Glutamatergic neuron (in vitro differentiated cells): Measurements from ENCODE around the gene TSFM. TPM values are rescaled to one million over a fixed set of nuclear protein-coding genes. Genes with fewer than 3 reads are reported as not detected.

Source experiments
- DNase-seq: peaks from one replicate; pipeline ENCODE4 v3.0.0; 2022
- H3K27ac Mint-ChIP-seq: one replicate; pipeline ENCODE4 v1.8.0; 2020; ENCODE audit warnings: mild to moderate bottlenecking, mixed read lengths, inconsistent platforms; ENCODE audit not compliant: unreplicated experiment
- H3K27me3 Mint-ChIP-seq: one replicate; pipeline ENCODE4 v1.8.0; 2020; ENCODE audit warnings: mild to moderate bottlenecking, moderate library complexity, mixed read lengths, inconsistent platforms; ENCODE audit not compliant: unreplicated experiment
- H3K36me3 Mint-ChIP-seq: one replicate; pipeline ENCODE4 v1.8.0; 2020; ENCODE audit warnings: mild to moderate bottlenecking, mixed read lengths, inconsistent platforms; ENCODE audit not compliant: unreplicated experiment
- H3K4me1 Mint-ChIP-seq: one replicate; pipeline ENCODE4 v1.8.0; 2020; ENCODE audit warnings: mild to moderate bottlenecking, low read depth, mixed read lengths, inconsistent platforms; ENCODE audit not compliant: unreplicated experiment
- H3K4me3 Mint-ChIP-seq: one replicate; pipeline ENCODE4 v1.8.0; 2020; ENCODE audit warnings: mild to moderate bottlenecking, mixed read lengths, inconsistent platforms; ENCODE audit not compliant: unreplicated experiment
- H3K9me3 Mint-ChIP-seq: one replicate; pipeline ENCODE4 v1.8.0; 2020; ENCODE audit warnings: mild to moderate bottlenecking, moderate library complexity, mixed read lengths, inconsistent platforms; ENCODE audit not compliant: unreplicated experiment
- total RNA-seq: library from RNA; stranded (reverse); fragmentation: NEBNext Ultra II Directional; extraction: Animal tissue kit (Norgen Biotek cat#: 25700); gene quantifications from one replicate; pipeline ENCODE4 v1.2.1, GENCODE V29; 2021; ENCODE audit not compliant: unreplicated experiment
- TF ChIP-seq, protein P1 (sequence below): fragments of 200-600 bp; sonication (generic); IDR thresholded peaks from one replicate; pipeline ENCODE4 v1.5.0; 2021; ENCODE audit not compliant: partially characterized antibody, unreplicated experiment

The TSFM gene
- total RNA-seq, 1 donor from 2014 or later: 35.7 TPM

DNA sequence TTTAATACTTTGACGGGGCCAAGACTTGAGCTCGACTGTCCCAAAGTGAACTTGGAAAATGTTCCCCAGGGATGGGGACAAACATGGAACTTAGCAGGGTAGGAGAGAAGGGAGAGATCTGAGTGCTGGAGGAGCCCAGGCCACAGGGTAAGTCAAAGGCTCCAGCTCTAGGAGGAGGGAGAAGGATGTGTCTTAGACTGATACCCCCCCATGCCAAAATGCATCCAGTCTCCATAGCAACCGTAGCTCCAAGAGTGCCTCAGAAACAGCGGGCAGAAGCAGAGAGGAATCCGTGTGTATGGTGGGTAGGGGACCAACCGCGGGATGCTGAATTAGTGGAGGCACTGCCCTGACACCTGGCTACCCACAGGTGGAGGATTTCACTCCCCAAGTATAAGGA is 43.2 kb upstream of the TSFM start:
- Mint-ChIP-seq H3K36me3 (peaks cover 9% of the 10 kb centered on the region), H3K27me3 (peaks cover 30% of the 10 kb centered on the region), H3K27ac (peak overlapping the region; percentile 38), H3K4me3 (peak overlapping the region; percentile 85), H3K9me3 (peaks cover 12% of the 10 kb centered on the region), H3K4me1 (peaks cover 24% of the 10 kb centered on the region)
- TF ChIP-seq, protein P1, sequence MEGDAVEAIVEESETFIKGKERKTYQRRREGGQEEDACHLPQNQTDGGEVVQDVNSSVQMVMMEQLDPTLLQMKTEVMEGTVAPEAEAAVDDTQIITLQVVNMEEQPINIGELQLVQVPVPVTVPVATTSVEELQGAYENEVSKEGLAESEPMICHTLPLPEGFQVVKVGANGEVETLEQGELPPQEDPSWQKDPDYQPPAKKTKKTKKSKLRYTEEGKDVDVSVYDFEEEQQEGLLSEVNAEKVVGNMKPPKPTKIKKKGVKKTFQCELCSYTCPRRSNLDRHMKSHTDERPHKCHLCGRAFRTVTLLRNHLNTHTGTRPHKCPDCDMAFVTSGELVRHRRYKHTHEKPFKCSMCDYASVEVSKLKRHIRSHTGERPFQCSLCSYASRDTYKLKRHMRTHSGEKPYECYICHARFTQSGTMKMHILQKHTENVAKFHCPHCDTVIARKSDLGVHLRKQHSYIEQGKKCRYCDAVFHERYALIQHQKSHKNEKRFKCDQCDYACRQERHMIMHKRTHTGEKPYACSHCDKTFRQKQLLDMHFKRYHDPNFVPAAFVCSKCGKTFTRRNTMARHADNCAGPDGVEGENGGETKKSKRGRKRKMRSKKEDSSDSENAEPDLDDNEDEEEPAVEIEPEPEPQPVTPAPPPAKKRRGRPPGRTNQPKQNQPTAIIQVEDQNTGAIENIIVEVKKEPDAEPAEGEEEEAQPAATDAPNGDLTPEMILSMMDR: no peak
- DNase-seq: no peak

DNA sequence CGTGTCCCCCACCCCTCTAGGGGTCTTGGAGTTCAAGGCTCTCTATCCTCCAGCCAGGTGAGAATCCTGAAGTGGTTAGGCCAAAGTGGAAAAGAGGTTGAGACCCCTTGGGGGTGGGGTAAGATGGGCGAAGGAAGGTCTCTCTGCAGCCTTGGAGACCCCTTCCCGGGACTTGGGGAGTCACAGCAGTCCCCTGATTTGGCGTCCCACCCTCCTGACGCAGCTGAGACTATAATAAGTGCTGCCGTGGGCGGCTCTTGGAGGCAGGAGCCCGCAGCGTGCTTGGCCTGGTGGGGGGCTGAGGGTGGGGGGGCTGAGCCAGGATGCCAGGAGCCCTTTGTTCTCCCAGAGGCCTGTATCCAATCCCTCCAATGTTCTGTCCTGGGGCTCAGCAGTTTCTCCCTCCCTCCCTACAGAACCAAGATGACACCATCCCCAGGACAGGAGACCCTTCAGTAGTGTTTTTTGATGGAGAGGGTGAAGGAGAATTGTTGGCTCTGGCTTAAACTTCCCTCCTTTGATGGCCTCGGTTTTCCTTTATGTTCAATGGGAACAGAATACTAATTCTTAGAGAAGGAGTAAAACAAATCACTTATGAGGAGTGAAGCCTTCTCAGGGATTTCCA is 42.6 kb upstream of the TSFM start:
- TF ChIP-seq, protein P1: no peak
- DNase-seq: no peak
- peaks cover 10% of the 10 kb centered on the region for H3K9me3 Mint-ChIP-seq
- H3K4me1 Mint-ChIP-seq: peaks cover 18% of the 10 kb centered on the region
- peaks cover 4% of the 10 kb centered on the region for H3K36me3 Mint-ChIP-seq
- no peak overlapping the region for H3K27ac Mint-ChIP-seq
- no peak overlapping the region for H3K4me3 Mint-ChIP-seq
- peaks cover 28% of the 10 kb centered on the region for H3K27me3 Mint-ChIP-seq

GRCh38 chr12:57740656-57741412 is 41.8 kb upstream of the TSFM start:
- Mint-ChIP-seq H3K4me3 (peak overlapping the region; percentile 44), H3K27me3 (peaks cover 26% of the 10 kb centered on the region), H3K4me1 (peaks cover 17% of the 10 kb centered on the region), H3K9me3 (peaks cover 14% of the 10 kb centered on the region), H3K27ac (no peak overlapping the region), H3K36me3 (peaks cover 4% of the 10 kb centered on the region)
- DNase-seq: no peak
- TF ChIP-seq, protein P1: no peak

DNA sequence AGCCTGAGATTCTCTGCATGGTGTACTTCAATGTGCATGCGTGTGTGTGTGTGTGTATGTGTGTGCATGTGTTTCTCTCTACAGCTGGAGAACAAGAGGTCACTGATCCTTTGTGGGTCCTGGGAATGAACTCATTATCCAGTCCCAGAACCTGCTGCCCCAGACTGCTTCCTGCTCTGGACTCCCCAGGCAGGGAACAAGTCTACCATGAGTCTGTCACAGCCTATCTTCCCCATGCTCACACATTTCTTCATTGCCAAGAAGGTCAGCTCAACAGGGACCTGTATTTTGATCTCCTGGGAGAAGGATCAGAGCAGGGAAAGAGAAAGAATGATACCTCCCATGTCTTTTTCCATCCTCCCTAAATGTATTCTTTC is 41.2 kb upstream of the TSFM start:
- H3K27ac Mint-ChIP-seq: no peak overlapping the region
- H3K36me3 Mint-ChIP-seq: peaks cover 4% of the 10 kb centered on the region
- H3K4me1 Mint-ChIP-seq: peaks cover 15% of the 10 kb centered on the region
- TF ChIP-seq, protein P1: no peak
- peaks cover 18% of the 10 kb centered on the region for H3K9me3 Mint-ChIP-seq
- no peak for DNase-seq
- peaks cover 28% of the 10 kb centered on the region for H3K27me3 Mint-ChIP-seq
- H3K4me3 Mint-ChIP-seq: no peak overlapping the region
